TTC549 (cell line): Measurements from ENCODE around the gene PRPF6.

Experiments used
- FAIRE-seq: peaks from 2 replicates; lab custom pipeline; 2012; peaks lifted over from hg19 to GRCh38; lab: Jason Lieb, UNC

PRPF6 gene

DNA sequence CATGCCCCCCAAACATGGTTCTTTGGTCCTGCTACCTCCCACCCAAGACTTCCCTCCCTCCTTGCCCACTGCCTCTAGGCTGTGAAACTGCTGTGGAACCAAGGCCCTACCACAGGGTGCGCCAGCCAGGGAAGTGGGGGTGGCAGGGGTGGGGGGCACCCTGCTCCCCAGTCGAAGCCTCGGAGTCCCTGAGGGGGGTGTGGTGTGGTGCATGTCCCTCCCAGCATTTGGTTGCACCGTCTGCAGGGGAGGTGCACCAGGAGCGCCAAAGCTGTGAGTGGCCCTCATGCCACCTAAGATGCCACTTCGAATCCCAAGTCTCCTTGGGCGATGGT lies 96.6 kb downstream of the PRPF6 start:
- FAIRE-seq: no peak

DNA sequence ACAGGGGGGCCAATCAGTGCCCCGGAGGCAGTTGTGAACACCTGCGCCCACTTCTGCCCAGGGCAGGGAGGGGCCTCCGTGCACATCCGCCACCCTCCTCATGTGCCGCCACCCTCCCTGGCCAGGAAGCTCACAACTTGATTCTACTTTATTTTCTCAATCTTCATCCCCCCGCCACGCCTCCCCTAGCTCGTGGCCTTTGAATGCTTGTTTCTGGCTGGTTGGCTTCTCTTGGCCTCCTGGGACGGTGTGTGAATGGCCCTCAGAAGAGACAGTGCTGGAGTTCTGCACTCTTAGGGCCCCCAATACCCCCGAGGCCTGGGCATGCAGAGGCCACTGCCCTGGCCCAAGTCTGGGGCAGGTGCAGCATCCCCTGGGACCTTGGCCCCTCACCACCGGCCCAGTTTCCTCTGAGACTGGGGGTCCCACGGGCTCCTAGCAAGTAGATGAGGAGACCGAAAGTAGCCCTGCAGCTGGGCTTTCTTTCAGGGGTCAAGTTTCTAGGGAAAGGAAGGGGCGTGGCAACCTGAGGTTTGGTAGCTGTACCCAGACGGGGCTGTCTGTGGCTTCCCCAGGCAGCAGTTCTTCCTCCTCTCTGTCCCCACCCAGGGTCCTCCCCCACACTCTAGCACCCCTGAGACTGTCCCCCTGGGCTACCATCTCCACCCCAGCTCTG lies 97.1 kb downstream of the PRPF6 start:
- no peak for FAIRE-seq

DNA sequence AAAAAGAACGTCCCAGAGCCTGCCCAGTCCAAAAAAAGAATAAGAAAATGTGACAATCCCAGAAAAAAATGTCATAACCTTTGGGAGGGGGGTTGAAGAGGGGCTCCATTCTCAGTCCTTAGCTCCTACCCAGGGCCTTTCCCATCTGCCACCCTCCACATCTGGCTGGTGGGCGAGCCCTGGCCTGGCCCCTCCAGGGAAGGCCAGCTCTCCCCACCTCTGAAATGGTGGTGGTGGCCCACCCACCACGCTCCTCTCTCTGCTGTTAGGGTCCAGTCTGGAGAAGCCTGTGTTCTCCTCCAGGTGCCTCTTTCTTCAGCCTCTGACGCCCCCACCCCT lies 98.0 kb downstream of the PRPF6 start:
- FAIRE-seq: no peak

DNA sequence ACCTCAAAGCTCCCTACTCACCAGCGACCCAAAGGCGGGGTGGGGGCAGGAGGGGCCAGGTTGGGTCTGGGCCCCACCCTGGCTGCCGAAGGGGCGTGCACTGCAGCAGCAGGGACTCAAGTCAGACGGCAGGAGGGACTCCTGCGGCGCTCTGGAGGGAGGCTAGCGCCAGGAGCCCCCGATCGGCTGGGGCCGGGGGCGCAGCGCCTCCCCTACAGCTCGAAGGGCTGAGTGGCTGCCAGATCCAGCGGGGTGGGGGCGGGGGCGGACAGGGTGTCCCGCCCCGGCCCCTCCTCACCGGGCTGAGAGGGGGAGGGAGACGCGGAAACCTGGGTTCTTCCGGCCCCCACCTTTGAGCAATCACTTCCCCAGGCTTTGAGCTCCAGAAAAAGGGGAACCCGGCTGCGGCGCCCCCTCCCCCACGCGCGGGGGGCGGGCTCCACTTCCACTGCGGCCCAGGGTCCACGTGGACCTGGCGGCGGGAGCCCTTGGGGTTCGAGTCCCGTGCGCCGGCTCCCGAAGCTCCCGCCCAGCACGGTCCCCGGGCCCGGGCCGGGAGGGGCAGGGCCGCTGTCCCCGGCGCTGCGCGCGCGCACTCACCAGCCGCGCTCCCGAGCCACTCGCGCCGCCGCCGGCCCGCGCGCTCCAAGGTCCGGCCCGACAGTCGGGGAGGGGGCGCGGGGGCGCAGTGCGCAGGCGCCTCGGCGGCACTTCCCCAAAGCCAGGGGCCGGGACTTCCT lies 98.5 kb downstream of the PRPF6 start, which contains the start of gene RGS19:
Gene RGS19, minus strand, starts transcription at position 246 of the 740 bp plus-strand sequence. CDS start 2,632 bp downstream, outside the sequence.
- no peak for FAIRE-seq

DNA sequence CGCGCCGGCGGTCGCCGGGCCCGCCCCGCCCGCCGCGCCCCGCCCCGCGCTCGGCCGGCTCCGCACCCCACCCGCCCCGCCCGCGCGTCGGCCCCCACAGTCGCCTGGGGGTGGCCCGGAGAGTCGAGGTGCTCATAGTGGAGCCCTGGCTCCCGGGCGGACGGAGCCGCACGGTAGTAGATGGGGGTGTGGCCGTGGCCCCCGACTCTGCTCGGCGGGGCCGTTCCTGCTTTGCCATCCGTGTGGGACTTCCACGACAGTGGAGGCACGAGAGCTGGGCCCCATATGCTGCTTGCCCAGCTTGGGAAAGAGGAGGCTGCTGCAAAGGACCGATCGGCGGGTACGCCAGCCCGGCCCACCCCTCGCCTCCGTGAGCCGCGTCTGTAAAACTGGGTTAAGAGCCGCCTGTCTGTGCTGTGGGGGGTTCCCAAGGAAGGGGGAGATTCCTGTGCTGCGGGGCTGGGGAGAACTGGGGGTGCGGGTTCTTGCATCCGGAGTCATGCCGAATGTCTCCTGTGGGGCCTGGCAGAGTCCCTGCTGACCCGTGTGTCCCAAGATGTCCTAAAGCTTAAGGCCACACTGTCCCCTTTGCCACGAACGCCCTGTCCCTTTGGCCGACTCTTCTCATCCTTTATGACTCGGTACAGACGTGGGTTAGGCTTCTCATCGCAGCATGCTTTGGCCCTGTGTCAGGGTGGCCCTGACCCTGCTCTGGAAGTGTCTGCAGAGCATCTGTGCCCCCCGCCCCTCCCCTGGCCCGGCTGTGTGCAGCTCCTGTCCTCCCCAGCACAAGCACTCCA lies 99.3 kb downstream of the PRPF6 start, which contains the start of gene OPRL1:
Gene OPRL1, plus strand, starts transcription at position 70 of the 800 bp plus-strand sequence. CDS start 12,639 bp downstream, outside the sequence.
- FAIRE-seq: no peak

DNA sequence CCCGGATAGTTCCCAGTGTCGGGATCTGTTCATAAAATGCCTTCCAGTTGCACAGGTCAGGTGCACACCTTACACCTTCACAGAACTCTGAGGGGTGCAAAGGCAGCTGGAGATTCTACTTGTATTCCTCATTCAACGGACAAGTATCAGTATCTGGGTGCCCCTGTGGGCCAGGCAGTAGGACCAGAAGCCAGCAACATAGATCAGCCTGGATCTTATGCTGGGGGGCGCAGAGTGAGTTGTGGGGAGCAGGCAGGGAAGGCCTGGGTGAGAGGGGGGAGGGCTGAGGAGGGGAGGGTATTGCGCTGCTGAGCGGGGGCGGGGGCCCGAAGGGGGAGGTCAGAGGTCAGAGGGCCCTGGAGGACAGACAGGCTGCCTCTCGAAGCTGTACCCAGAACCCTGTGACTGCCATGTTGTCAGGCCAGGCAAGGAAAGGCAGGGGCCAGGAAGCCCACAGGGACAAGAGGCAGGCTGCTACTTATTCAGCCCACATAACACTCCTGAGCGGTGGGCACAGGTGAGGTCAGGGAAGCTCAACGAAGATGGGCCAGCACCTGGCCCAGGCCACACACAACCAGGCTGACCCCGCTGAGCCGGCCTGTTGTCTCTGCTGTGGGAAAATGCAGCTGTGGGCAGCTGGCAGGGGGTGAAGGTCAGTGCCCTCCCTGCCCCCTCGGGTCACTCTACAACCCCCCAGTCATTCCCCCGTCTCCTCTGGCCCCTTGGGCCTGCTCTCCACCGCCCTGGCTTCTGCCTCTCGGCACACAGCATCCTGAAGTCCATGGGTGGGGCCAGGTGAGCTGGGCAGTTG lies 100.1 kb downstream of the PRPF6 start:
- no peak for FAIRE-seq

DNA sequence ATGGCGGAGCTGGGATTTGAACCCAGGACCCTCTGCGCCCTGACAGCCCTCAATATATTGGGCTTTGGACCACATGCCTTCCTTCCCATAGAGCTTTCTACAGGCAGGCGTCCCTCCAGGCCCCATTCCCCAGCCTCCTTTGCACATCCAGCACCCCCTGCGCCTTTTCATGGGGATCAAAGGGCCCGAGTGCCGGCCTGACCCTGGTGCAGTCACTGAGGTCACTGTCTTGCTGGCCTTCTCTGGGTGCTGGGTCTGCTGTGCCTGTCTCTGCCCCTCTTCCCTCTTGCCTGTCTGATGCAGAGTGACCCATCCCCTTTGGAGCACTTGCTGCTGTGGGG lies 100.7 kb downstream of the PRPF6 start:
- no peak for FAIRE-seq

DNA sequence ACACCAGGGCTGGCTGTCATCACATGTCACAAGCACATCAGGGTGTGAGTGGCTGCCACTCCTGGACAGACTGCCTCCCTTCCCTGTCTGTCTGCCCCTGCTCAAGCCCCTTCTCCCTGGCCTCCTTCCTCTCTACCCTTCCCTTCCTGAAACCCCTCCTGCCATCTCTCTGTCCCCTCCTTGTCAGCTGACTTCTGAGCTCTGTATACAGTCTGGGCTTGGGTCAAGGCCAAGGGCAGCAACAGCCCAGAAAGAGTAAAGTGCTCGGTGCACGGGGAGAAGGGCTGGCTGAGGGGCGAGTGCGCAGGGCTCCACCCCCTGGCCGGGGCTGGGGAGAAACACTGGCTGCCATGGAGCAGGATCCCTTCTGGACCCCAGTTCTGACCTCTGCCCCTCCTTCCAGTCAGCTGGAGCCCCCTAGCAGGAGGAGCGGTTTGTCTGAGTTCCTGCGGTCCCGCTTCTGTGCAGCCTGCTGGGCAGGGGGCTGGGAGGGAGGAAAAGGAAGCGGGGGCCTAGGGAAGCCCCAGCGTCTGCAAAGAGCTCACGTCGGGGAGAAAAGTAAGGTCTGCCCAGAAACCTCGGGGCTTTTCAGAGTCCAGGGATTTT lies 101.3 kb downstream of the PRPF6 start:
- FAIRE-seq: no peak
